AG09319 (cell line): ENCODE results near the gene ITSN1.

ENCODE experiments used
- DNase-seq: peaks from one replicate; pipeline ENCODE4 v3.0.0-alpha.2; 2010; ENCODE audit warnings: low read depth; ENCODE audit errors: extremely low read depth
- TF ChIP-seq, protein P1 (sequence below): IDR thresholded peaks from 2 replicates; pipeline ENCODE4 v1.5.1; 2011; ENCODE audit warnings: low read depth, mild to moderate bottlenecking, inconsistent platforms, low read length, moderate library complexity

Gene ITSN1

DNA sequence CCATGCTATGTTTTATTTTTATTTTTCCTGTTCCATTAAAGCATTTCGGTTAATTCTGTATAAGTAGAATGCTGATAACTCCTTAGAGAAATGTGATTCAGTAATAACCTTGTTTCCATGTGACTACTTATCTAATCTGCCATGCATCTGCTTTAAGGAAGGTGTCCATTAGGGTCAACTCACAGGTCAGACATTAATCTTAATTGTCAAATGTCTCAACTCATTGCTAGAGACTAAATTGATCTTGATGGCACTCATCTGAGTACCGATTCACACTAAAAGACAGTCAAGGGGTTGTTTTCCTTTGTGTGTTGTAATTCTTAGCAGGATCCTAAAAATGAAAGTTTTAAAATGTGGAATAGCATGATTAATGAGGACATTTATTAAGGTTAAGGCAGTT lies 41.8 kb downstream of the ITSN1 start:
- DNase-seq = no peak
- TF ChIP-seq, protein P1, sequence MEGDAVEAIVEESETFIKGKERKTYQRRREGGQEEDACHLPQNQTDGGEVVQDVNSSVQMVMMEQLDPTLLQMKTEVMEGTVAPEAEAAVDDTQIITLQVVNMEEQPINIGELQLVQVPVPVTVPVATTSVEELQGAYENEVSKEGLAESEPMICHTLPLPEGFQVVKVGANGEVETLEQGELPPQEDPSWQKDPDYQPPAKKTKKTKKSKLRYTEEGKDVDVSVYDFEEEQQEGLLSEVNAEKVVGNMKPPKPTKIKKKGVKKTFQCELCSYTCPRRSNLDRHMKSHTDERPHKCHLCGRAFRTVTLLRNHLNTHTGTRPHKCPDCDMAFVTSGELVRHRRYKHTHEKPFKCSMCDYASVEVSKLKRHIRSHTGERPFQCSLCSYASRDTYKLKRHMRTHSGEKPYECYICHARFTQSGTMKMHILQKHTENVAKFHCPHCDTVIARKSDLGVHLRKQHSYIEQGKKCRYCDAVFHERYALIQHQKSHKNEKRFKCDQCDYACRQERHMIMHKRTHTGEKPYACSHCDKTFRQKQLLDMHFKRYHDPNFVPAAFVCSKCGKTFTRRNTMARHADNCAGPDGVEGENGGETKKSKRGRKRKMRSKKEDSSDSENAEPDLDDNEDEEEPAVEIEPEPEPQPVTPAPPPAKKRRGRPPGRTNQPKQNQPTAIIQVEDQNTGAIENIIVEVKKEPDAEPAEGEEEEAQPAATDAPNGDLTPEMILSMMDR = no peak

DNA sequence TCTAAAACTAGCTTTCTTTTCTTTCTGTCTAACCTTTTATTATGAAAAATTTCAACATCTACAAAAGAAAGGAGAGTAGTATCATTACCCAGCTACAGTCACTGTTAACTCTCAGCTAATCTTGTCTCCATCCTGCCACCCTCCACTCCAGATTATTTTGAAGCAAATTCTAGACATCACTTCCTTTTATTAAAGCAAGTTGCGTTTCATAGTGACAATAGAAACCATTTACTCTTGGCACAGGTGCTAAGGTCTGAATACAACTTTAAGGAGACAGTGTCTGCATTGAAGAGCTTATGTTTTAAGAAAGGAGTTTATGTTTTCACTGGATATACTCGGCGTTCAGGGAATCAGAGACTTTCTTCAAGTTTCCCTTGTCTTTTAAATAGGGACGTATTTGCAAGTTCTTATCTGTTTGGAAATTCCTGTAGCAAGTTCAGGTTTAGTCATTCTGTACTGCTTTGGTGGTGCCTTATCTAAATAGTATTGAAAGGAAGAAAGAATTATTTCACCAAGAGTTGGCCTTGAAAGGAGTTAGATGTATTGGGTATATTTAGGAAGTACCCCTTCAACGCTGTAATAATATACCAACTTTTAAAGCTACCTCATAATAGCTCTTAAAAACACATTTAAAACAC lies 42.7 kb downstream of the ITSN1 start:
- no peak for DNase-seq
- TF ChIP-seq, protein P1 = no peak

DNA sequence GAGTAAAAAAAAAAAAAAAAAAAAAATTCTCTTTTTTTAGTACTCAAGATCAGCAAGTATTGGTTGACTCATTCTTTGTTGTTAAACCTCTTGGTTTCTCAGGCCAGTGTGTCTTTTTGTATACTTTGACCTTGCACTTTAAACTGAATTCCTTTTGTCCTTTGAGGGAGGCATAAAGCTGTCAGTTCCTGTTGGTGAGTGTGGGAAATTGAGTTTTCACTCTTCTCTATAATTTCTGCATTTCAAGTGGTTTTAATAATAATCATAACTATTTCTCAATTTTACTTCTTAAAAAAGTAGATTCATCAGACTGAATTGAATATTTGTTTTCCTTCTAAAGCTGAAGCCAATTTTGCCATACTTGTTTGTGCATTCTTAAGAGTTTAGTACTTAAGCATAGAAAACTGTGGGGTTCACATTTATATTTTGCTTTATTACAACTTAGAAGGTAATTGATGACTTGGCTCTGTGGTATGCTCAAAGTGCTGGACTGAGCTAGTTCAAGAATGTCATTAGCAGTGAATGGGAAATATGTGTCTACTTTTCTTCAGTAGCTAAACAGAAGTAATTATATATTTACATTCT lies 43.4 kb downstream of the ITSN1 start:
- peak; percentile 25 for DNase-seq
- TF ChIP-seq, protein P1 = no peak

GRCh38 chr21:33686386-33686785 lies 44.1 kb downstream of the ITSN1 start:
- TF ChIP-seq, protein P1 = no peak
- DNase-seq = no peak

GRCh38 chr21:33687634-33688033 lies 45.3 kb downstream of the ITSN1 start:
- TF ChIP-seq, protein P1 = no peak
- no peak for DNase-seq

- no peak for DNase-seq
- TF ChIP-seq, protein P1 = no peak
Observed at GRCh38 chr21:33688353-33688752, 46.1 kb downstream of the ITSN1 start.

- no peak for DNase-seq
- TF ChIP-seq, protein P1 = no peak
Observed at GRCh38 chr21:33690874-33691273, 48.6 kb downstream of the ITSN1 start.
